HG02623 (cell line): ENCODE measurements around the gene LGI1.

Experiments
- ATAC-seq: cut with Tn5 transposase; IDR thresholded peaks from one replicate; pipeline ENCODE4 v1.9.1; 2021; ENCODE audit warnings: moderate library complexity; ENCODE audit not compliant: unreplicated experiment

LGI1 gene

GRCh38 chr10:93844979-93845626 is 87.4 kb downstream of the LGI1 start:
- ATAC-seq: no peak
